HG03521 (cell line): ENCODE measurements around the gene PPP1R27.
"Not testable (repeated sequence)": the region's sequence is repeated elsewhere in the genome, so short reads cannot be mapped to it uniquely, and the experiment has no call there.

Source experiments
- ATAC-seq: cut with Tn5 transposase; IDR thresholded peaks from one replicate; pipeline ENCODE4 v1.9.1; 2021; ENCODE audit warnings: mild to moderate bottlenecking, moderate library complexity; ENCODE audit not compliant: unreplicated experiment

Gene PPP1R27

DNA sequence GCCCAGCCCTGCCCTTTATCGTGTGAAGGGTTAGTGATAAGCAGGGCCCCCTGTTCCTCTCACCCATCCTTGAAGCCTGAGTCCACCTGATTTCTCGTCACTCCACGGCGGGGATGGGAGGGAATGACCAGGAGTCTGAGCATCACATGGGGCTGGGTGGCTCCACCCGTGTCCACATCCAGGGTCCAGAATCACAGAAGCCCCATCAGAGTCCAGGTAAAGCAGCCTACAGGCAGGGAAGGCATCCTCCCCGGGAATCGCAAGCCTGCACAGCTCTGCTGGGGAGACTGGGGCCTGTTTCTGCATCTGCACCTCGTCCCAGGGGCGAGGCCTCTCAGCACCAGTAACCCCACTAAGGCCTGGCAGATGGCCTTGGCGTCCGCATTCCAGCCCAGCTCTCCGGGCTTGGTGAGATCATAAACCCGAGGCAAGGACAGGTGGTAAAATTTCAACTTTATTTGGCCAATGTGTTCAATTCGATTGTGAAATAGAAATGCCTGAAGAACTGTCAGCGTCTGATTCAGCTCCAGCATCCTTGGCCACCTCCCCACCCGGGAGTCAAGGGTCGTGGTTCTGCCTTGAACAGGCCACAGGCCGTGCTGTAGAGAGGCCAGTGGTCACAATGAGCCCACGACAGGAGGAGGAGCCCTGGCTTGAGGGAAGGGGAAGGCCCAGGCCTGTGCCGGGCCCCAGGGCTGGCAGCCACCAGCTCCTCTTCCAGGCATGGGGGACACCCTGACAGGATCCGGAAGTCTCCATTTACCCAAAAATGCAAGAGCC lies 8.1 kb upstream of the PPP1R27 start:
- no peak for ATAC-seq

DNA sequence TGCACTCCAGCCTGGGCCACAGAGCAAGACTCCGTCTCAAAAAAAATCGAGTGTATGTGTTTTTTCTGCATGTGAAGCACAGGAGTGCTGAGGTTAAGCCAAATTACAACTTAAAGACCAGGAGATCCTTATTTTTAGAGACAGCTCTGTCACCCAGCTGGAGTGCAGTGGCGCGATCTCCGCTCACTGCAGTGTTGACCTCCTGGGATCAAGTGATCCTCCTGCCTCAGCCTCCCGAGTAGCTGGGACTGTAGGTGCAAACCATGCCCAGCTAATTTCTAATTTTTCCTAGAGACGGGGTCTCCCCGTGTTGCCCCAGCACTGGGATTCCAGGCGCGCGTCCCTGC lies 7.5 kb upstream of the PPP1R27 start:
- ATAC-seq: no peak

DNA sequence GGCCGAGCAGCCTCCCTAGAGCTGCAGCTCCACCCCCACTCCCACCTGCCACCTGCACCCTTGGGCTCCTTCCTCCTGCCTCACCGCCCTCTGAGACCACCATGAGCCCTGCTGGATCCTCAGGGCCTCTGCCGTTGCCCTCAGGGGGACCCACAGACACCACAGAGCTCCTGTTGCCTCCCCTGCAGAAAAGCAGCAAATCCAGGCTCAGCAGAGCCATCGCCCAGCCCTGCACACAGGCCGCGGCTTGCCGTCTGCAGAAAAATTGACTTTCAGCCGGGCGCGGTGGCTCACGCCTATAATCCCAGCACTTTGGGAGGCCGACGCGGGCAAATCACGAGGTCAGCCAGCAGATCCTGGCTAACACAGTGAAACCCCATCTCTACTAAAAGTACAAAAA lies 7.0 kb upstream of the PPP1R27 start:
- ATAC-seq: no peak

DNA sequence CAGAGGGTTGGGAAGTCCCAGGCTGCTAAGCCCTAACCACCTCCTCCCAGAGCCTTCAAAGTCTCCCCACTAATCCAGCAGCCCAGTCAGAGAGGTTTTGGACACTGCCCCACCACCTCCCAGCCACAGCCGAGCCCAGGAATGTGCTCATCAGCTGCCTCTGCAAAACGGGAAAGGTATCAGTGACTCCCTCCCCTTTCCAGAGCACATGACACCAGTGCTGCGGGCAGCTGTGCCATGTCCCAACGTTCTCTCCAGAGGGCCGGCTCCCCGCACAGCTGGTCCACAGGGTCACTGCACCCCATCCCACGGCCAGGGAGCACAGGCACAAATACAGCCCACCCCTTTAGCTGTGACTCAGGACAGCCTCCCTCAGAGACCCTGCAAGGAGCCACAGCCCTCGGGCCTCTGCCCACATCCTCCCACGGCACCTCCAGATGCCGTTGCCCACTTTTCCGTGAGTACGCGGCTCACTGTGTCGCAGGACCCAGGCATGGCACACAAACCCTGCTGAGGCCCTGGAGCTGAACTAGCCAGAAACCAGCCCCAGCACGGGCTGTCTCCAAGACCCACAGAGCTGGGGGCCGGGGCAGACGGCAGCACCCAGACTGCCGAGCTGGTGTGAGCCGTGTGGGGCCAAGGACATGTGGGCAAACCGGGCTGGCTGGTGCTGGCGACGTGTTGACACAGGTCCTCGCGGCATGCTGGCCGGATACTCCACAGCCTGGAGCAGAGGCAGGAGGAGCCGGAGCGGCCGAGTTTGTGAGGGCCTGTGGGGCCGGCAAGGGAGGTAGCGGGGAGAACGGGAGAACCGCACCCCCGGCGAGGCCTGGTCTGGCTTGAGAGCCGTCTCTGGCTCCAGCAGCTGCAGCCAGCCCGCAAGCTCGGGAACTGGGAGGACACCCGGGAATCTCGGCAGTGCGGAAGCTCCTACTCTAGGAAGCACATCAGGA lies 6.3 kb upstream of the PPP1R27 start:
- no peak for ATAC-seq

DNA sequence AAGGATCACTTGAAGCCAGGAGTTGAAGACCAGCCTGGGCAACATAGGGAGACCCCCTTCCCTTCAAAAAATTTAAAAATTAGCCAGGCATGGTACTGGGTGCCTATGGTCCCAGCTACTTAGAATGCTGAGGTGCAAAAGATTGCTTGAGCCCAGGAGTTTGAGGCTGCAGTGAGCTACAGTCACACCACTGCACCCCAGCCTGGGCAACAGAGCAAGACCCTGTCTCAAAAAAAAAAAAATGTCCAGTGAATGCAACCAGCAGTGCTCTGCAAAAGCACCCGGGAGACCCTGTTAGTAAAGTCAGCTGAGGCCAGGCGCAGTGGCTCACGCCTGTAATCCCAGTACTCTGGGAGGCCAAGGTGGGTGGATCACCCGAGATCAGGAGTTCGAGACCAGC lies 5.2 kb upstream of the PPP1R27 start:
- ATAC-seq: not testable (repeated sequence)

DNA sequence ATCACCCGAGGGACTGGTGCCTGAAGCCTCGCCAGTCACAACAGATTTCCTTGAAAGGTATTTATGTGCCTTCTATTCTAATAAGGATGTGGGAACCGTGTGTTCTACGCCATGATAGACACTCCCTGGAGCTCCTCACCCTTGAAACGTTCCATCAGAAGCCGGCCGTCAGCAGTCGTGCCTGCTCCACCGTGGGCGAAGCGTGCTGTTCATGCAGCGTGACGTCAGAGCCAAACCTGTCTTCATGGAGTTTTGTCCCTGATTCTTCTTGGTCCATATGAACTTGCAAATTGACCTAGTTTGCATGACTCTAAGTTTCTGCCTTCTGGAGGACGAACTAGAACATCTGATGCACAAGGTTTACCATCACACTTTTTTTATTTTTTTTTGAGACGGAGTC lies 4.5 kb upstream of the PPP1R27 start:
- no peak for ATAC-seq

DNA sequence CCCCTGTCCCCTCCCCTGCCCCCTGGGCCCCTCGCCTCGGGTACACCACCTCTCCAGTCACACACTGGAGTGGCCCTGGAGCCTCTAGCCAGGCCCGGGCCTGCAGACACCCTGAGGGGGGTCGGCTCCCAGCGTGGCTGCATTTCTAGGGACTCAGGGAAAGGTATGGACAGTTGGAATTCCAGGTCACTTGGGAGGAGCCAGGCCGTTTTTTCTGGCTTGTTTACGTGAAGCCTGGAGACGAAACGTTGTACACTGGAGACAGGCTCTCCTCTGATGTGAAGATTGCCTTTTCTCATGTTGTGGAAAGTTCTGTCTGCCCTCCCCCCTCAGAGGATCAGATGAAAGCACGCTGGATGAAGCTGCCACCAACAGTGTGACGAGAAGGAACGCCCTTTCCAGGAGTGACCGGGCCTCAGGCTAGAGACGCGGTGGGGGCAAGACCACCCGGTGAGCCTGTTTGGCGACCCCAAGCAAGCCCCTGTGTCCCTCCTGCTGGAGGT lies 4.0 kb upstream of the PPP1R27 start:
- no peak for ATAC-seq

DNA sequence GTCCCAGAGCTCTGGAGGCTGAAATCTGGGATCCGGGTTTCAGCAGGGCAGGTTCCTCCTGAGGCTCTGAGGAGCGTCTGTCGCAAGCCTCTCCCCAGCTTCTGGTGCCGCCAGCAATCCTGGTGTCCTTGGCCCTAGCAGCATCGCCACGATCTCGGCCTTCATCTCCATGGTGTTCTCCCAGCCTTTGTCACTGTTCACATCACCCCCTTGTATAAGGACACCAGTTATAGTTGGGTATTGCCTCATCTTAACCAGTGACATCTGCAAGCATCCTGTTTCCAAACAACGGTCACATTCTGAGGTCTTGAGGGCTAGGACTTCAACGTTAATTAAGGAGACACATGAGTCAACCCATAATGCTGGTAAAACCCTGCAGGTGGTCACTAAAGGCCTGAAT lies 2.8 kb upstream of the PPP1R27 start:
- ATAC-seq: no peak

DNA sequence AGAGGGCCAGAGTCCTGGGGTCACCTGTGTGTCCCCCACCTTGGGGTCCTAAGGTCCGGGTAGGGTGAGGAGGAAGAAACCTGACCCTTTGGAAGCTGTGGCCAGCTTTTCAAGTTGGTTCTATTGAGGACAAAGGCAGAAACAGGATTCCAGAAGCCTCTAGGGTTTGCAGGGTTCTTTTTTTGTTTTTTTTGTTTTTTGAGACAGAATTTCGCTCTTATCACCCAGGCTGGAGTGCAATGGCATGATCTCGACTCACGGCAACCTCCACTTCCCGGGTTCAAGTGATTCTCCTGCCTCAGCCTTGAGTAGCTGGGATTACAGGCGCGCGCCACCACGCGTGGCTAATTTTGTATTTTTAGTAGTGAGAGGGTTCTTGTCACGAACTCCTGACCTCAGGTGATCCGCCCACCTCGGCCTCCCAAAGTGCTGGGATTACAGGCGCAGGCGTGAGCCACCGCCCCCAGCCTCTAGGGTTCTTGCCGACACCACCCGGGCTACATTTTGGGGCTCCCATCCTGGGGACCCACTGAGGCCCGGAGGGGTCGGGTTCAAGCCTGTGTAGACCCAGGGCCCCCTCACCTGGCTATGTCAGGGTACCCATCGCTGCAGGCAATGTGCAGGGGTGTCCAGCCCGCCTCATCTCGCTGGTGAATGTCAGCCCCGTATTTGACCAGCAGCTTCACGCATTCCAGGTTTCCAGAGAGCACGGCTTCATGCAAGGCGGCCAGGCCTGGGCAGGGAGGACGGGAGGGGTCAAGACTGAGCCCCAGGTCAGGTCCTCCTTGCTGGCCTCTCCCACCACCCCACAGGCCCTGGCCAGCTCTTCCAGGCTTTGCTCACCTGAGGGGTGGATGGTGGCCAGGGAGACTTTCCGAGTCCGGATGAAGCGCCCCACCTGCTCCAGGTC lies 674 bp downstream of the PPP1R27 start:
- no peak for ATAC-seq

DNA sequence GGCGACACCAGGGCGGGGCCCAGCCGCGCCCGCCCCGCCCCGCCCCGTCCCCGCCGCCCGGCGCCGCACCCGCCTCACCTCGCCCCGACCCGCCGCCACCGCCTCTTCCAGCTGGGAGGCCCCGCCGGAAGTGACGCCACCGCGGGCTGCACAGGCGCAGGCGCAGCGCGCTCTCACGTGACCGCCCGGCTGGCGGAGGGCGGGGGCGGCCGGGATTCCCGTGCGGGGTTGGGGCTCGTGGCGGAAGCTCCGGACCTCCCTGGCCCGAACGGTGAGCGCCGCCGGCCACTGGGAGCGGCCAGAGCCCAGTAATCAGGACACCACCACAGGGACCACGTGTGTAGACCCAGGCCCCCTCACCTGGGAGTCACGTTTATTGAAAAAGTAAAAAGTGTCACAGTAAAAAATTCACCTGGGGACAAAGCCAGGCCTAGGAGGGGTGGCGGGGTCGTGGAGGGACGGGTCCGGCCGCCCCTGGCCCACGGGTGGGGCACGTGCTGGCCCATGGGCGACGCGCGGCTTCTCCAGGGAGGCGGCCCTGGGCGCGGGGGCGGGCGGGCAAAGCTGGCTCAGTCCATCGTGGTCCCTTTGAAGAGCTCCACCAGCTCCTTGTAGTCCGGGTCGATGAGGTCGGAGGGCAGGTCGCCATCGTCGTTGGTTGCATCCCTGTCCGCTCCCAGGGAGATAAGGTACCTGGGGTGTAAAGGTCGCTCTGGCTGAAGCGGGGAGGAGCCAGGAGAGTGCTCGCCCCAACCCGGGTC lies 1.5 kb downstream of the PPP1R27 start, which contains the start of gene MCRIP1:
TSS of gene MCRIP1 (minus strand) at position 132 of the 761 bp plus-strand sequence. CDS start 8,785 bp downstream, outside the sequence.
- ATAC-seq: peak; percentile 71

DNA sequence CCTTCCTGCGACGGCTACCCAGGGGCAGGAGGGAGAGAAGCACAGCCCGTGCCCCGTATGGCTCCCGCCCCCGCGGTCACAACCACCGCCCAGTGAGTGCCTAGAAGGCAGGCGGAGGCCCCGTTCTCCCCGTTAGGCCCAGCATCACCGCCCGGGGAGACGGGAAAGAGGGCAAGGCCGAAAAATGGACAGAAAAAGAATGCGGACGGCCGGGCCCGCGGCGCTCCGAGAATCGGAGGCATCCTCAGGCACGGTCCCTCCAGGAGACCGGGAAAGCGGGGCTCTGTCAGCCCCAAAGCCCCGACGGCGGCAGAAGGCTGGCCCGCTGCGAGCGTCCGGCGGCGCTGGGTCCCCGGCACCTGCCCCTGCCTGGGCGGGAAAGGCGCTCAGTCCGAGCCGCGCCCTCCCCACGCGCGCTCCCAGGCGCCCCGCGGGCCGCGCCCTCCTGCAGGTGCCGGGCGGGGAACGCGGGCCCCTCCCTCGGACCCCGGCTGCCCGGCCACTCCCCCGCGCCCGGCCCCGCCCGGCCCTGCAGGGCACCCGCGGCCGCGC lies 2.2 kb downstream of the PPP1R27 start:
- ATAC-seq: peak; percentile 70

DNA sequence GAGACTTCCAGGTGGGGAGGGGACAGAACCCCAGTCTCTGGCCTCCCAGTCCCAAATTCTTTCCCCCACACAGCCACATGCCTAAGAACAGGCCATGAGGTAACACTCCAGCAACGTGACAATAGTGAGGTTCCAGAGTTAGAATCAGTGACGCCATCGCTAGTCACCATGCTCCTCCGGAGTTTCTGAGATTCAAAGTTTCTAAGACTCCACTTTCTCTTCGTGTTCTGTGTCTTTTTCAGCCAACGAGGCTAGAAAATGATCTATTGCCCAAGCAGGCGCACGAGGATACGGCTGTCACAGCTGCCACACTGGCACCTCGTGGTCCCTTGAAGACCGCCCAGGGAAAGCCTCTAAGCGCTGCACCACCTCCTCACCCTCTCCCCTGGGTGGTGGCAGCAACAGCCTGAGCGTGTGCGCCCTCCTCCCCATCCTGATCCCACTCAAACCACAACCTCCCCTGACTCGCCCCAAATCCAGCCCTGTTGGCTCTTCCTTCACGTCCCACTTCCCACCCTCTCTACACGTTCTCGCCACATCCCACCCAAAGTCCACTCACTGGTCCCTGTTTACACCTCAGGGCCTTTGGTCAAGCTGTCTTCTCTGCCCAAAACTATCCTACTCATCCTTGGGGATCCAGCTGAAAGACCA lies 2.8 kb downstream of the PPP1R27 start:
- peak; percentile 4 for ATAC-seq

DNA sequence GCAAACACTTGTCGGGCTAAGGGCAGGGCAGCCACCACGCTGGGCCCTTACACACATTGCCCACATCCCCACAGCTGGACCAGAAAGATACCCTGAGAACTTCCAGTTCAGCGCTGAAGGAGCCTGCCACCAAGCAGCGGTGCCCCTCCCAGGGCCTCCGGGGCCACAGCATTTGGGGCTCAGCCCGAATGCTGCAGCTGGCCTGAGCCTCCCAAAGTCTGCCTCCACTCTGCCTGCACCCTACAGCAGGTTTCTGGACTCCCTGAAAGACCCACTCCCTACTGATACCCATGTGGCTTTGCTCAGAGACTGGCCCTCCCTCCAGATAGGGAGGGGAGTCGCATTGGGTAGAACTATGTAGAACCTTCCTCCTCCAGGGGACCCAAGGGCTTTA lies 3.3 kb downstream of the PPP1R27 start:
- no peak for ATAC-seq

DNA sequence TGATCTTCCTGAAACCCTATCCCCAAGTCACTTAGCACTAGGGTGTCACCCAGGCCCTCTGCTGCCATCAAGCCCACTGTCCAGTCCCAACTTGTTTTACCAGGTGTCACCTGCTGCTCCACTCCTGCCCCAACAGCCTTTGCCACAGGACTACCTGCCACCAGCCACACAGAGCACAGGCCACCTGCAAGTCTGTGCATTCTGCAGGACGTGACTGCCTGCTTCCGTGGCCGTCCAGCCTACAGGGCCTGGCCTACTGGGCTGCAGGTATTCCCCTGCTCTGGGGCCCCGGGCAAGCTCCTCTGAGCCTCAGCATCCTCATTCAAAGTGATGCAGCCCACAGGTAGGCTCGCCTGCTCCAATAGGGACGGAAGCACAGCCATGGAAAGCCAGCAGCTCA lies 5.0 kb downstream of the PPP1R27 start:
- no peak for ATAC-seq

DNA sequence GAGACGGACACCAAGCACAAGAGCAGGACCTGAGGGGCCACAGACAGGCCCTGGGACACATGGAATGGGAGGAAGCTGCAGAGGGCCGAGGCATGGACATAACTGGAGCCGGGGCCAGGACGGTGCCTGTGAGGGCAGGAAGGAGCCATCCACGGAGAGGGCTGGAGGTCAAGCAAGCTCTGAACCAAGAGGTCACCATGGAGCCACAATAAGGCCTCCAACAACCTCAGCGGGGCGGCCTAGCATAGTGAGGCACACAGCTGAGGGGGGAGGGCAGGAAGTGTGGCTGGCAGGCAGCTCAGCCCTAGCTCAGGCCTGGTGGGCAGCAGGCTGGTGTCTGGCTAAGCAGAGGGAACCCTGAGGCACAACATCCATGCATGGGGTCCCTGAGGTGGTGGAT lies 6.2 kb downstream of the PPP1R27 start:
- no peak for ATAC-seq

DNA sequence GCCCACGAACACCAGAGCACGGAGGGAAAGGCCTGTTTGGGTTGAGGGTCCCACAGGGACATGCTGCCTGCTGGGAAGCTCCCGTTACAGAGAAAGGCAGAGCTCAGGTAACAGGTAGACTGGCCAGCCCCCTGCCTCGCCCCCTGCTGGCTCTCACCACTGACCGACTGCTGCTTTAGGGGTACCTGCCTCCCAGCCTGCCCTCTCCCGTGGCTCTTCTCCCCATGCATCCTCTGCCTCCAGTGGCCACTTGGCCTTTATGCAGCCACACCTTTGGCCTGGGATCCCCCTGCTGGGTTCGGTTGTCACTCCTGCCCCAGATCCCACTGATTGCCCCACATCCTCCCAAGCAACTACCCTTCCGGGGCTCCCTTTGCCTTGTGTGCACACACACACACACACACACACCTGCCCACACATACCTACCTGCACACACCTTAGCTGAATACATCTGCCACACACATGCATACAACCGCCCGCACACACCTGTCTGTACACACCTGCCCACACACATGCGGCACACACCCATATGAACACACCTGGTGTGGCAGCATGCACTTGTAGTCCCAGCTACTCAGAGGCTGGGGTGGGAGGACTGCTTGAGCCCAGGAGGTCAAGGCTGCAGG lies 8.9 kb downstream of the PPP1R27 start:
- no peak for ATAC-seq

DNA sequence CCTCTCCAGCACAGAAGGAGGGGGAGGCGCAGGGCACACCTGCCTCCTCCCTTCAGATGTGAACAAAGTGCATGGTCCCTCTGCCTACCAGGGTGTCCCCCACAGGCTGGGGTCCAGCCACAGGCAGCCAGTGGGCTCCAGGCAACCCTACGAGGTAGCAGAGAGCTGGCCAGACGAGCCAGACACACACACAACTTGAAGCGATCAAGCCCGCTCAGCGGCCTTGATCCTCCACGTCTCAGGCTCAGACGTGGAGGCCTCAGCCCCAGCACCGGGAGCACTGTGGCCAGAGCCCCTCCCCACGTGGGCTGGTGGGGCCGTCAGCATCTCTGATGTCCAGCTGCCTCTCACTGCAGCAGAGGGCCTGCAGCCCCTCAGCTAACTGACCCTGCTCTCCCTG lies 10.3 kb downstream of the PPP1R27 start:
- ATAC-seq: no peak

DNA sequence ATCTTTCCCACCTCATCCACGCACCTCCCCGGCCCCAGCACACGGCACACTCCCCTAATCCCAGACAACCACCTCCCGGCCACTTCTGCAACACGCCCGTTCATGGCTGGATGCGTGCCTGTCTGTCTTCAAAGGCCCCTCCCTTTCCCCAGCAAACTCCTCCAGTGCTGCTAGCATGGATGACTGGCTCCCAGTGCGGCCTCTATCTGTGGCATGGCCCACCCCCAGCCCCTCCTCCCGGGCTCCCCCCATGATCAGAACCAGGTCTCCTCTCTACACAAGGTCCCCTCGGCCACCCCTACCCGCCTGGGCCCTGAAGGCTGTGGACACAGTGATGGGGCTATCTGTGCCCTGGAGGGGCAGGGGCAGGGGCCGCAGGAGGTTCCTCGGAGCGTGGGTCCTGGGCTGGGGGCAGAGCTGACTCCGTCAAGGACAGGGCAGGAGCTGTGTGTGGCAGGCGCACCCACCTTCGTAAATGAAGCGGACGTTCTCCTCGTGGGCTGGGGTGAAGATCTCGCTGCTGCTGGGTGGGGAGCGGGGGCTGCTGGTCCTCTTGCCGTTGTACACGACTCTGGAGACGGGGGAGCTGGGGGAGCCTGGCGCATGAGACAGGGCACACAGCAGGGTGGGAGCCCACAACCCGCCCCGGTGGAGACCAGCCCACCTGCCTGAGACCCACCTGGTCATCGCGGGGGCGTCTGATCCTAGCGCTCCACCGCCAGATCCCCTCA lies 10.9 kb downstream of the PPP1R27 start:
- no peak for ATAC-seq
